GM12801 (cell line): ENCODE measurements around the gene NINJ2.

Experiments used
- TF ChIP-seq, protein P1 (sequence below): IDR thresholded peaks from one replicate; pipeline ENCODE4 v1.5.1; 2011; ENCODE audit warnings: control low read depth; ENCODE audit not compliant: insufficient read length; ENCODE audit errors: extremely low read depth

The NINJ2 gene

DNA sequence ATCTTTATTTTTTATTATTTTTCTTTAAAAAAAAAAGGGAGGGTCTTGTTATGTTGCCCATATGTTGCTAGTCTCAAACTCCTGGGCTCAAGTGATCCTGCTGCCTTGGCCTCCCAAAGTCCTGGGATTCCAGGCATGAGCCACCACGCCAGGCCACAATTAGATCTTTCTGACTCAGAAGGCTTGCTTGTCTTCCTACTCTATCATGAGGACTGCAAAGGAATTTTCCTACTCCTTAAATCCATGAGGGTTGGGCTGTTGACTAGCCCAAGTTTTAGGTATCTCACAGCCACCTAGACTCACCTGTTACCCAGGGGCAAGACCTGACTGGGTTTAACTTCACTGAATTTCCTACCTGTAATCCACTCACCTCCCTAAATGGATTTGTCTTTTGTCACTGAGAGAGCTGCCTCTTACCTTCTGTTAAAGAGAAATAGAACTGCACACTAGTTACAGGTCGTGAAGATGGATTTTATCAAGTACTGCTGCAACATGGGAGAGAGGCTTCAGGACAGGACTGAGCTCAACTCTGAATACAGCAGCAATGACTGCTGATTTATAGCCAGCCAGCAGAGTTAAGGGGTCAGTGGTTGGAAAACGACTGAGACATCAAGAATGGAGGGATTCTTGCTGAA, 131.2 kb downstream of the NINJ2 start:
- TF ChIP-seq, protein P1, sequence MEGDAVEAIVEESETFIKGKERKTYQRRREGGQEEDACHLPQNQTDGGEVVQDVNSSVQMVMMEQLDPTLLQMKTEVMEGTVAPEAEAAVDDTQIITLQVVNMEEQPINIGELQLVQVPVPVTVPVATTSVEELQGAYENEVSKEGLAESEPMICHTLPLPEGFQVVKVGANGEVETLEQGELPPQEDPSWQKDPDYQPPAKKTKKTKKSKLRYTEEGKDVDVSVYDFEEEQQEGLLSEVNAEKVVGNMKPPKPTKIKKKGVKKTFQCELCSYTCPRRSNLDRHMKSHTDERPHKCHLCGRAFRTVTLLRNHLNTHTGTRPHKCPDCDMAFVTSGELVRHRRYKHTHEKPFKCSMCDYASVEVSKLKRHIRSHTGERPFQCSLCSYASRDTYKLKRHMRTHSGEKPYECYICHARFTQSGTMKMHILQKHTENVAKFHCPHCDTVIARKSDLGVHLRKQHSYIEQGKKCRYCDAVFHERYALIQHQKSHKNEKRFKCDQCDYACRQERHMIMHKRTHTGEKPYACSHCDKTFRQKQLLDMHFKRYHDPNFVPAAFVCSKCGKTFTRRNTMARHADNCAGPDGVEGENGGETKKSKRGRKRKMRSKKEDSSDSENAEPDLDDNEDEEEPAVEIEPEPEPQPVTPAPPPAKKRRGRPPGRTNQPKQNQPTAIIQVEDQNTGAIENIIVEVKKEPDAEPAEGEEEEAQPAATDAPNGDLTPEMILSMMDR = no peak

DNA sequence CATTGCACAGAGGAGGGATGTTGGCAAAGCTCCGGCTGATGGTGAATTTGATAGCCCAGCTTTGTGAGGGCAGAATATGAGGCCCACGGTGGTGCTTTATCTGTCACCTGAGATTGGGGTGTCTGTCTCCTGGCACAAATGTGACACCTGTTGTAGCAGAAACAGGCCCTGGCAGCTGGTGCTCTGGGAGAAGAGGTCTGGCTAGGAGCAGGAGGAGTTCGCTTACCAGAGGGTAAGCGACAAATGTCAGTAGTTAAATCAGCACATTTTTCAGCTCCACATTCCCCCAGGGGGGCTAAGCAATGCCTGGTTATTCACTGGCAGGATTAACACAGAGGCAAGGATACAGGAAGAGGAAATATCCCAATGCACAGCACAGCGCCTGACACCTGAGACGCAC, 132.4 kb downstream of the NINJ2 start:
- TF ChIP-seq, protein P1 = no peak

DNA sequence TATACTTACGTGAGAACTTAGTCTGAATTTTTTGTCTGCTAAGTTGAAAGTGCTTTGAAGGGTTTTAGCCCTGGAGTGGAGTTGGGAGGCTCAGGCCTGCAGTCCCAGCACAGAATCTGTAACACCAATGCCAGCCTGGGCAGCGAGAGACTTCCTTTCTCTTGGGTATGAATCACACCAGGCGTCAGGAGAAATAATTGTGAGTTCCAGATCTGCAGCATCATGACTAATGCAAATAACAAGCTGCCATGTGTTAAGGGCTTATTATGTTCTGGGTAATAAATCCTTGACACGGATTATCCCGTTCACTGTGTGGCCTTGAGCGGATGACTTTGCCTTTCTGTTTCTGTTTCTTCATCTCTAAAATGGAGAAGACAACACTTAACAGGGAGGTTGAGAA, 132.9 kb downstream of the NINJ2 start:
- TF ChIP-seq, protein P1 = no peak

DNA sequence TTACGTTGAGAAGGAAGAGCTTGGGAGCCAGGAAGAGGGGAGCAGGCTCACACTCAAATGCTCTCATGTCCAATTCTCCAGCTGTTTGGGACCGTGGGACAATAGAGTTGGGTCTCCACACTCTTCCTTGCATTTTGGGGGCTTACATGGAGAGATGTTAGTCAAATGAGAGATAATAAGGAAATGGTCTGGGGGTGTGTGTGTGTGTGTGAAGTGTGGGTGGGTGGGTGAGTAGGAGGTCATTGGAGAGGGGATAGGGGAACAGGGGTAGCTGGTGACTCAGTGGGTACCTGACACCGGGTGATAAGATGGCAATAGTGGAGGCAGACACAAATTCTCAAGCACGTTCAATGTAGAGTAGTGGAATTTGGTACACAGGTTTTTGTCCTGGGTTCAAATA, 135.5 kb downstream of the NINJ2 start:
- TF ChIP-seq, protein P1 = no peak

DNA sequence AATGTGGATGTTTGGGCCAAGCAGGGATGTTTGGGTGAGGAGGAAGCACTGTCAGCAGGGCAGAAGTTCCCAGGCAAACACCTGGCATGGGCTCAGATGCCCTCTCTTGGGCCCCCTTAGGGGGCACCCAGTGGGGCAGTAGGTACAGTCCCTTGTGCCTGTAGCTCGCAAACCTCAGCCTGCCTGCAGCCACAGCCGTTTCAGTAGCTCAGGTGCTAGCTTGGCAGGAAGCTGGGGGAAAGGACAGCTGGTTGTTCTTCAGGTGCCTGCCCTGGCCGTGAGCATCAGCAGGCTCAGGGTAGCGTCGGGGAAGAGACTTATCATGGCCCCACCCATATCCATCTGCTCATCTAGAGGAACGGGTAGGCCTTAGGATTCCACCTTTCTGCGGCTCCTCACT, 136.0 kb downstream of the NINJ2 start:
- TF ChIP-seq, protein P1 = no peak

DNA sequence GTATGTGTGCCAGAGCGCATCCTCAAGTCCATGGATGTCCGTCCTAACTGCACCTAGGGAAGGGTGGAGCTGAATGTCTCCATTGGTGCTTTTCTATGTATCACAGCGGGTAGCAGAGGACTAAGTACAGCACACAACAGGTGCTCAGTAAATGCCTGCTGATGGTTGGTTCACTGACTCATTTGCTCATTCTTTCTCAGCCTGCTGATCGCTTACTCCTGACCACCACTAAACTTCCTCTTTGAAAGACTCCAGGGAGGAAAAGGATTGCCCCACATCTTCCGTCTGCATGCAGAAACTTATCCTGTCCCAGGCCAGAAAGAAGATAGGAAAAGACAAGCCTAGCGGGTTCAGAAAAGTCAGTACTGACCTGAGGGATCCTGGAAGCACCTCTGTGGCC, 137.2 kb downstream of the NINJ2 start:
- TF ChIP-seq, protein P1 = no peak

DNA sequence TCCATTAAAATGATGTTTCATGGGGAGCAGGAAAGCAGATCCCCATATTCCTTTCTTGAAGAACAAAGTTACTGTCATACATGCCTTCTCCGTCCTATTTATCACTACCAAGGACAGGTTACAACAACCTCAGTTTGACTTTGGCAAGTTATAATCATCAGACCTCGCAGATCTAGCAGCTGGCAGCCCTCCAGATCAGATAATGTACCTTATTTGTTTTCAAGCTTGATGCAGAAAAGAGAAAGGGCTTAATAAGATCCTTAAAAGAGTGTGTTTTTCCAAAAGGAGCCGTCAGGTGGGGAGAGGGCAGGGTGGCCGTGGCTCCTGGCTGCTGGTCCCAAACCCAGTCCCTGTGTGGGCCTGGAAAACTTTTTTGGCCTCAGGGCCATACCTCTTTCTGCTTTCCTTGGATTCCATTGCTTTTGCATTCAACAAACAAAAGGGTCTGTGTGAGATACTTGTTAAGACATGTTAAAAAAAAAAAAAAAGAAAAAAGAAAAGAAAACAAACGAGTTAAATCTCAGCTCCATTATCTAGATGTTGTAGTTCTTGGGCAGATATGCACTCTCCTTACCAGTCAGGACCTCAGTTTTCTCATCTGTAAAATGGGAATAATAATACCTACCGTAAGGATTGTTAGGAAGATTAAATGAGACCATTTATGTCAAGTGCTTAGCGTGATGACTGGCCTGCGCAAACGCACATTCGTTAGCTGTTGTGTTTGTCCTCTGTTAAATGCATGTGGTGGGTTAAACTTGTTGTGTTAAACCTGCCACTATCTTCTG, 138.9 kb downstream of the NINJ2 start:
- TF ChIP-seq, protein P1 = no peak
